ENCODE data around the gene MRPS23. TPM values are rescaled to one million over a fixed set of nuclear protein-coding genes. Genes with fewer than 3 reads are reported as not detected.
A peak's percentile ranks its signal among the peaks of the same experiment; 100 is the strongest.

Gene MRPS23
- total RNA-seq, 1 donor from 2014 or later = 16.4 TPM

DNA sequence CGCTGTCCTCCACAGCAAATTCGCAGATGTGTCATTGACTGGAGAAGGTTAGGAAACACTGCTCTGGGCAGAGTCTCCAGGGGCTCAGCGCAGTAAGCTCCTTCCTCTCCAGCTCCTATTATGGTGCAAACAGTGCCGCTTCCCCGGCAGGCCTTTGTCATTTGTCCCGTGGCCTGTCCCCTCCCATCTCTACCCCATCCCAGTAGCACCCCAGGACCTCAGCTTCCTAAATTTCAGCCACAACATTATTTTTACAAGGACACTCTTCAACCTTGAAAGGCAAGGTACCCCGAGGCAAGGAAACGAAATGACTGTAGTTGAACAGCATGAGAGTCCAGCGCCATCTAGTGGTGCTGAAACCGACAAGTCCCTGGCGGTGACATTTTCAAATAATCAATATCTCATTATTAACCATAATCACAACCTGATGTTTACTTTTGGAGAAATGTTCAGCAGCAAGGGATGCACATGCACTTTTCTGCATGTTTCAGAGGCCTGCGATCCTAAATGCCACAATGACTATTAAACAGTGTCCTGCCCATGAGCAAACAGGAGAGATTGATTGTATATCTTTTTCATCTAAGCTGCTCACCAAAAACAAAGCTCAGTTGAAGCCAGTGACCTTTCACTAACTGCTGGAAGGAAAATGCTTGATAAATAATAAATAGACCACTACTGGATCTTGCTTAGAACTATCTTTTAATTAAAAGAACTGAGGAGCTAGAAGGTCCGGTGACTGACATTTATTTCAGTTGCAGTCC, 16.5 kb downstream of the MRPS23 start:
- Histone ChIP-seq H2AFZ (replicated peaks) (peak overlapping the region; percentile 61), H3K4me2 (peak overlapping the region; percentile 75), H3K79me2 (ENCODE audit: low read depth) (no peaks in the 10 kb centered on the region), H3K36me3 (no peaks in the 10 kb centered on the region), H3K4me1 (peaks cover 12% of the 10 kb centered on the region), H3K4me3 (peak overlapping the region; percentile 44), H3K9ac (no peak overlapping the region), H3K27ac (no peak overlapping the region), H3K9me3 (ENCODE audit: low read depth) (no peaks in the 10 kb centered on the region), H4K20me1 (ENCODE audit: low read depth) (no peaks in the 10 kb centered on the region), H3F3A (ENCODE audit: low read depth) (peaks cover 30% of the 10 kb centered on the region), H3K27me3 (no peaks in the 10 kb centered on the region)
- H3K27me3 Mint-ChIP-seq (ENCODE audit: insufficient read depth, low read depth) = no peaks in the 10 kb centered on the region
- no peak for TF ChIP-seq EZH2phosphoT487 (IDR thresholded peaks at IDR 0.05)
- TF ChIP-seq, protein P1, sequence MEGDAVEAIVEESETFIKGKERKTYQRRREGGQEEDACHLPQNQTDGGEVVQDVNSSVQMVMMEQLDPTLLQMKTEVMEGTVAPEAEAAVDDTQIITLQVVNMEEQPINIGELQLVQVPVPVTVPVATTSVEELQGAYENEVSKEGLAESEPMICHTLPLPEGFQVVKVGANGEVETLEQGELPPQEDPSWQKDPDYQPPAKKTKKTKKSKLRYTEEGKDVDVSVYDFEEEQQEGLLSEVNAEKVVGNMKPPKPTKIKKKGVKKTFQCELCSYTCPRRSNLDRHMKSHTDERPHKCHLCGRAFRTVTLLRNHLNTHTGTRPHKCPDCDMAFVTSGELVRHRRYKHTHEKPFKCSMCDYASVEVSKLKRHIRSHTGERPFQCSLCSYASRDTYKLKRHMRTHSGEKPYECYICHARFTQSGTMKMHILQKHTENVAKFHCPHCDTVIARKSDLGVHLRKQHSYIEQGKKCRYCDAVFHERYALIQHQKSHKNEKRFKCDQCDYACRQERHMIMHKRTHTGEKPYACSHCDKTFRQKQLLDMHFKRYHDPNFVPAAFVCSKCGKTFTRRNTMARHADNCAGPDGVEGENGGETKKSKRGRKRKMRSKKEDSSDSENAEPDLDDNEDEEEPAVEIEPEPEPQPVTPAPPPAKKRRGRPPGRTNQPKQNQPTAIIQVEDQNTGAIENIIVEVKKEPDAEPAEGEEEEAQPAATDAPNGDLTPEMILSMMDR (IDR thresholded peaks at IDR 0.05) = peak; percentile 99
- H3K36me3 Mint-ChIP-seq = peaks cover 5% of the 10 kb centered on the region
- H3K27ac Mint-ChIP-seq = no peak overlapping the region
- no peak overlapping the region for H3K4me3 Mint-ChIP-seq
- peaks cover 16% of the 10 kb centered on the region for H3K4me1 Mint-ChIP-seq
- peak; percentile 88 for DNase-seq (ENCODE audit: low spot score)
- H3K9me3 Mint-ChIP-seq = no peaks in the 10 kb centered on the region

DNA sequence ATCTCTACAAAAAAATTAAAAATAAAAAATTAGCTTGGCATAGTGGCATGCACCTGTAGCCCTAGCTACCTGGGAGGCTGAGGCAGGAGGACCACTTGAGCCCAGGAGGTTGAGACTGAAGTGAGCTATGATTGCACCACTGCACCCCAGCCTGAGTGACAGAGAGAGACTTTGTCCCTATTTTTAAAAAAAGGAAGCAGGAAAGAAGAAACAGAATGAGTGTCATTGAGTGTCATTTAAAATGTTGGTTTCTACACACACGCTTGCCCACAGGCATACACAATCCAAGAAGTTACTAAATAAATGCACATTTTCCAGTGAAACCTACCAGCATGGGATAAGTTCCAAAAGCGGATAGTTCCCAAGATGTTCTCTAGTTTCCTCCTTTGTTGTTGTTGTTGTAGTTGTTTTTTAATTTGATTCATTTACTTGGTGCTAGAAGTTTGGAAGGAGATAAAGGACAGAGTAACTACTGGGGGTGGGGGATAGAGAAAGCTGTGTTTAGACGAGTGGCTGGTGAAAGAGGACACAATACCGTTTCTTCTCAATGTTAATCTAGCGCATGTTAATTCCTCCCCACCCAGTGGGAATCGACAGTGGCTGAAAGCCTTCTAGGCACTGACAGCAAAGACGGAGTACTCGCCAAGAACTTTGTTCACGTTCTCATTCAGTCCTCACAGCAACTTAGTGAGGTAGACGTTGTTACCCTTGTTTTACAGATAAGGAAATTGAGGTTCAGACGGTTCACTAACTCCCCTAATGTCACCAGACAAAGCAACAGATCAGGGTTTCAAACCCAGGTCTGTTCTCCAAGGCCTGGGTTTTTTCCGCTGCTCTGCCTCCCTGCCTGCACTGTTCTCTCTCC, 17.3 kb downstream of the MRPS23 start:
- TF ChIP-seq EZH2phosphoT487 (IDR thresholded peaks at IDR 0.05) (no peak), EZH2 (IDR thresholded peaks at IDR 0.05) (no peak)
- TF ChIP-seq, protein P1 (IDR thresholded peaks at IDR 0.05) = no peak
- H3K9me3 ChIP-seq (ENCODE audit: low read depth) = no peaks in the 10 kb centered on the region
- no peak overlapping the region for H3K9ac ChIP-seq
- peak overlapping the region; percentile 61 for H2AFZ ChIP-seq (replicated peaks)
- Mint-ChIP-seq H3K9me3 (no peaks in the 10 kb centered on the region), H3K36me3 (peaks cover 5% of the 10 kb centered on the region), H3K27ac (no peak overlapping the region), H3K4me1 (peaks cover 16% of the 10 kb centered on the region), H3K27me3 (ENCODE audit: insufficient read depth, low read depth) (no peaks in the 10 kb centered on the region), H3K4me3 (no peak overlapping the region)
- H3F3A ChIP-seq (ENCODE audit: low read depth) = peaks cover 30% of the 10 kb centered on the region
- DNase-seq (ENCODE audit: low spot score) = peak; percentile 54
- no peaks in the 10 kb centered on the region for H3K27me3 ChIP-seq
- no peaks in the 10 kb centered on the region for H3K79me2 ChIP-seq (ENCODE audit: low read depth)
- H3K4me3 ChIP-seq = peak overlapping the region; percentile 44
- H3K4me1 ChIP-seq = peaks cover 12% of the 10 kb centered on the region
- no peaks in the 10 kb centered on the region for H4K20me1 ChIP-seq (ENCODE audit: low read depth)
- H3K36me3 ChIP-seq = no peaks in the 10 kb centered on the region
- H3K27ac ChIP-seq = no peak overlapping the region
- H3K4me2 ChIP-seq = peak overlapping the region; percentile 75

DNA sequence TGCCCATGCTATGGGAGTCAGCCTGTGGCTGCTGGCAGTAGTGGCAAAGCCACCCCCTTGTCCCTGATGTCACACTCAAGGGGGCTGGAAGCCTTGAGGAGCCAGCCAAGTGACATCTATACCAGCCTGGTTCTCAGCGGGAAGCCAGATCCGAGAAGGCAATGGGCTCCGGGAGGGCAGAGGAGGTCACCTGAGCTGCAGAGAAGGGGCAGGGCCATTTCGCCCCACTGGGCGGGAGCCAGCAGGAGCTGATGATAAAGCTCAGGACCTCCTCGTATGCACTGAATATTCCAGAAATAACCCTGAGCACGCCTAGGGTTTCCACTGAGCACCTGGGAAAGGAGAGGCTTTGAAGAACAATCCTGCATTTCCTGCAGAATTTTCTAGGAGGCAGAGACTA, 19.0 kb downstream of the MRPS23 start:
- H3K27me3 Mint-ChIP-seq (ENCODE audit: insufficient read depth, low read depth) = no peaks in the 10 kb centered on the region
- H3K36me3 Mint-ChIP-seq = no peaks in the 10 kb centered on the region

More for the DNA sequence above, 19.0 kb downstream of the MRPS23 start:
- Mint-ChIP-seq H3K27ac (no peak overlapping the region), H3K9me3 (no peaks in the 10 kb centered on the region), H3K4me1 (peaks cover 16% of the 10 kb centered on the region), H3K4me3 (no peak overlapping the region)
- Histone ChIP-seq H3K27ac (no peak overlapping the region), H3K4me3 (no peak overlapping the region), H3K79me2 (ENCODE audit: low read depth) (no peaks in the 10 kb centered on the region), H3K27me3 (no peaks in the 10 kb centered on the region), H3K9me3 (ENCODE audit: low read depth) (no peaks in the 10 kb centered on the region), H2AFZ (replicated peaks) (no peak overlapping the region), H3K9ac (no peak overlapping the region), H3K36me3 (no peaks in the 10 kb centered on the region), H3K4me1 (peaks cover 12% of the 10 kb centered on the region), H3F3A (ENCODE audit: low read depth) (peaks cover 30% of the 10 kb centered on the region), H3K4me2 (no peak overlapping the region), H4K20me1 (ENCODE audit: low read depth) (no peaks in the 10 kb centered on the region)
- no peak for DNase-seq (ENCODE audit: low spot score)
- no peak for TF ChIP-seq EZH2phosphoT487 (IDR thresholded peaks at IDR 0.05)
- no peak for TF ChIP-seq EZH2 (IDR thresholded peaks at IDR 0.05)
- TF ChIP-seq, protein P1 (IDR thresholded peaks at IDR 0.05) = no peak

Data from neural progenitor cell (in vitro differentiated cells).